Ovary (tissue), 3 donors: Measurements from ENCODE around the gene HDAC7.

ENCODE experiments used
- EP300 ChIP-seq: sonication (generic); formaldehyde crosslinking; IDR thresholded peaks from one replicate; pipeline ENCODE4 v1.6.1; 2017; ENCODE audit warnings: antibody characterized with exemption
- POLR2A ChIP-seq: fragments of 450-650 bp; IDR thresholded peaks from one replicate; pipeline ENCODE4 v1.6.1; 2017; ENCODE audit warnings: antibody characterized with exemption, mild to moderate bottlenecking, moderate library complexity
- TF ChIP-seq, protein P1 (sequence below), 3 donors: fragments of 450-650 bp in 2 of 3; fragments of 200-600 bp in 1 of 3; IDR thresholded peaks; one replicate each; pipeline versions ENCODE4 v1.5.1 to v1.8.0; 2016 to 2022; ENCODE audit warnings: antibody characterized with exemption in 3 of 3, mild to moderate bottlenecking in 1 of 3
- donor health status: DM: no; HTN: no; CAD: no.

DNA sequence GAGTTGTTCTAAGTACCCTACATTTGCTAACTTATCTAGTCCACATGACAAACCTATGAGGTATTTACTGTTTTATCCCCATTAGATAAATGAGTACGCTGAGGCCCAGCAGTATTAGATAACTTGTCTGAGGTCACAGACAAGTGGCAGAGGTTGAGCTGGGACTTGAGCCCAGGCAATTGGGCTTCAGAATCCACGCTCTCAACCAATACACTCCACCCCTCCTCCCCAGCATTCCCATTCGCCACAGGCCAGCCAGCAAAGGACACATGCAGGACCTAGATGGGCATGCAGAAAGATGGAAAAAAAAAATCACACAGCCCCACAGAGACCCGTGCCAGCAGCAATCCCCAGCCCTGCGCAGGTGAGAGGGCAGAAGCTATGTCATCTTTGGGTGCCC lies 12.4 kb downstream of the HDAC7 start:
- TF ChIP-seq, protein P1, sequence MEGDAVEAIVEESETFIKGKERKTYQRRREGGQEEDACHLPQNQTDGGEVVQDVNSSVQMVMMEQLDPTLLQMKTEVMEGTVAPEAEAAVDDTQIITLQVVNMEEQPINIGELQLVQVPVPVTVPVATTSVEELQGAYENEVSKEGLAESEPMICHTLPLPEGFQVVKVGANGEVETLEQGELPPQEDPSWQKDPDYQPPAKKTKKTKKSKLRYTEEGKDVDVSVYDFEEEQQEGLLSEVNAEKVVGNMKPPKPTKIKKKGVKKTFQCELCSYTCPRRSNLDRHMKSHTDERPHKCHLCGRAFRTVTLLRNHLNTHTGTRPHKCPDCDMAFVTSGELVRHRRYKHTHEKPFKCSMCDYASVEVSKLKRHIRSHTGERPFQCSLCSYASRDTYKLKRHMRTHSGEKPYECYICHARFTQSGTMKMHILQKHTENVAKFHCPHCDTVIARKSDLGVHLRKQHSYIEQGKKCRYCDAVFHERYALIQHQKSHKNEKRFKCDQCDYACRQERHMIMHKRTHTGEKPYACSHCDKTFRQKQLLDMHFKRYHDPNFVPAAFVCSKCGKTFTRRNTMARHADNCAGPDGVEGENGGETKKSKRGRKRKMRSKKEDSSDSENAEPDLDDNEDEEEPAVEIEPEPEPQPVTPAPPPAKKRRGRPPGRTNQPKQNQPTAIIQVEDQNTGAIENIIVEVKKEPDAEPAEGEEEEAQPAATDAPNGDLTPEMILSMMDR (IDR thresholded peaks at IDR 0.05): no peak
- TF ChIP-seq POLR2A (no peak), EP300 (no peak)
